H1 (cell line): ENCODE data around the gene OPCML. TPM values are rescaled to one million over a fixed set of nuclear protein-coding genes. Genes with fewer than 3 reads are reported as not detected.

Source experiments
- HDAC2 ChIP-seq, 2 experiments: fragments of 300-600 bp in 1 of 2; sonication (generic) in 1 of 2; IDR thresholded peaks; 2 replicates each; pipeline ENCODE4 v1.6.1; 2011 to 2012; ENCODE audit warnings: low read depth in 2 of 2, low read length in 2 of 2, mild to moderate bottlenecking in 2 of 2, moderate library complexity in 2 of 2, borderline replicate concordance in 1 of 2, inconsistent platforms in 1 of 2
- SAP30 ChIP-seq: fragments of 300-600 bp; sonication (generic); IDR thresholded peaks from 2 replicates; pipeline ENCODE4 v1.7.1; 2012; ENCODE audit warnings: low read length, moderate library complexity, mild to moderate bottlenecking, inconsistent platforms; ENCODE audit not compliant: insufficient read depth, insufficient replicate concordance
- polyA plus RNA-seq, 7 experiments: library from polyadenylated mRNA; depleted of rRNA in 3 of 7; stranded (reverse) in 5 of 7; unstranded in 2 of 7; fragments of >200 nt in 5 of 7; fragments of 200-250 nt in 2 of 7; gene quantifications; 1 replicate in 5 of 7; 2 replicates in 1 of 7; 4 replicates in 1 of 7; pipeline versions ENCODE4 v1.2.1 to v1.2.3, GENCODE V29; 2011 to 2013; ENCODE audit warnings: missing spikeins in 2 of 7, mixed read lengths in 2 of 7
- total RNA-seq: library from RNA; stranded (reverse); fragmentation: NEBNext Ultra II Directional; extraction: Animal tissue kit (Norgen Biotek cat#: 25700); gene quantifications from 2 replicates; pipeline ENCODE4 v1.2.1, GENCODE V29; 2021
- TF ChIP-seq, protein P1 (sequence below): IDR thresholded peaks from 2 replicates; pipeline ENCODE4 v1.6.1; 2012; ENCODE audit warnings: low read length, inconsistent platforms

The OPCML gene
- total and polyA plus RNA-seq, 2 of the 8 experiments (the other 6 are each of a cell fraction or from before 2014, with no cell fraction given) = 2.3 to 3.1 TPM

DNA sequence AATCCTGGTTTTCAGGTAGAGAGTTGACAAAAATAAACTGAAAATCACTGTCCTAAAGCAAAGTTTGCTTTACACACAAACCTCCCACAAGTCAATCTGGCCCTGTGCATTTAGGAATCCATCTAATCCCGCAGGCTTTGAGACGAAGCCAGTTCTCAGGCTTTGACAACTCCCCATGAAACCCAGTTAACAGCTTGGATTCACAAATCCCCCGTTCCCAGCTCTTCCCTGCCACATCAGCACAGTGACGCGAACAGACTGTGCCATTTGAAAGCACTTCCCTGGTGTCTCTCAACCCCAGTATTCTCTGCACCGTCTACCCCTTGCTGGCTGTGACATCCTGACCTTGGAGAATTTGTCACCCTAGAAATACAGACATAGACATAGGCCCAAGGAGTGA lies 117.8 kb downstream of the OPCML start (continued):
- TF ChIP-seq, protein P1, sequence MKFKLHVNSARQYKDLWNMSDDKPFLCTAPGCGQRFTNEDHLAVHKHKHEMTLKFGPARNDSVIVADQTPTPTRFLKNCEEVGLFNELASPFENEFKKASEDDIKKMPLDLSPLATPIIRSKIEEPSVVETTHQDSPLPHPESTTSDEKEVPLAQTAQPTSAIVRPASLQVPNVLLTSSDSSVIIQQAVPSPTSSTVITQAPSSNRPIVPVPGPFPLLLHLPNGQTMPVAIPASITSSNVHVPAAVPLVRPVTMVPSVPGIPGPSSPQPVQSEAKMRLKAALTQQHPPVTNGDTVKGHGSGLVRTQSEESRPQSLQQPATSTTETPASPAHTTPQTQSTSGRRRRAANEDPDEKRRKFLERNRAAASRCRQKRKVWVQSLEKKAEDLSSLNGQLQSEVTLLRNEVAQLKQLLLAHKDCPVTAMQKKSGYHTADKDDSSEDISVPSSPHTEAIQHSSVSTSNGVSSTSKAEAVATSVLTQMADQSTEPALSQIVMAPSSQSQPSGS = no peak
- TF ChIP-seq HDAC2 (IDR thresholded peaks at IDR 0.05; ENCODE audit: borderline replicate concordance in 1 of 2, low read depth in 2 of 2, low read length in 2 of 2) (no peak), SAP30 (no peak)
